HepG2 (cell line): ENCODE measurements around the gene CACNA1G. TPM values are rescaled to one million over a fixed set of nuclear protein-coding genes. Genes with fewer than 3 reads are reported as not detected.

Experiments used
- FOXO1 ChIP-seq: sonication (generic); formaldehyde crosslinking; IDR thresholded peaks from 2 replicates; pipeline ENCODE4 v1.4.0; 2020; ENCODE audit warnings: missing genetic modification reagents
- IRF1 ChIP-seq: sonication (generic); formaldehyde crosslinking; IDR thresholded peaks from 2 replicates; pipeline ENCODE4 v1.4.0; 2020; ENCODE audit warnings: low read depth, mild to moderate bottlenecking, missing genetic modification reagents
- NRL ChIP-seq: sonication (generic); formaldehyde crosslinking; IDR thresholded peaks from 2 replicates; pipeline ENCODE4 v1.5.0; 2020; ENCODE audit warnings: missing genetic modification reagents, mild to moderate bottlenecking, moderate library complexity, borderline replicate concordance
- PLRG1 ChIP-seq: fragments of 450-650 bp; conservative IDR thresholded peaks from 2 replicates; pipeline ENCODE4 v1.6.1; 2016
- RAD51 ChIP-seq: fragments of 450-650 bp; IDR thresholded peaks from 2 replicates; pipeline ENCODE4 v1.6.1; 2016; ENCODE audit warnings: borderline replicate concordance
- YEATS4 ChIP-seq: sonication (generic); formaldehyde crosslinking; IDR thresholded peaks from 2 replicates; pipeline ENCODE4 v1.4.0; 2020; ENCODE audit warnings: missing genetic modification reagents, borderline replicate concordance
- ZBTB4 ChIP-seq: sonication (generic); formaldehyde crosslinking; IDR thresholded peaks from 2 replicates; pipeline ENCODE4 v1.4.0; 2020; ENCODE audit warnings: missing genetic modification reagents, mild to moderate bottlenecking, borderline replicate concordance
- ZNF513 ChIP-seq: sonication (generic); formaldehyde crosslinking; conservative IDR thresholded peaks from 2 replicates; pipeline ENCODE4 v1.5.0; 2020; ENCODE audit warnings: missing genetic modification reagents
- ZNF567 ChIP-seq: sonication (generic); formaldehyde crosslinking; IDR thresholded peaks from 2 replicates; pipeline ENCODE4 v1.8.1; 2023; ENCODE audit warnings: mild to moderate bottlenecking, missing genetic modification reagents, borderline replicate concordance
- ZNF674 ChIP-seq: sonication (generic); formaldehyde crosslinking; IDR thresholded peaks from 2 replicates; pipeline ENCODE4 v1.5.0; 2020; ENCODE audit warnings: low read depth, mild to moderate bottlenecking, missing genetic modification reagents
- ZNF773 ChIP-seq: sonication (generic); formaldehyde crosslinking; IDR thresholded peaks from 2 replicates; pipeline ENCODE4 v1.4.0; 2020; ENCODE audit warnings: missing genetic modification reagents, borderline replicate concordance
- polyA plus RNA-seq, 8 experiments: library from polyadenylated mRNA; depleted of rRNA in 3 of 8; stranded (reverse) in 7 of 8; unstranded in 1 of 8; fragments of >200 nt; fragmentation: Illumina TruSeq in 4 of 8; extraction: Trizol in 4 of 8; gene quantifications; 2 replicates each; pipeline versions ENCODE4 v1.2.1 to v1.2.3, GENCODE V29; 2011 to 2016; ENCODE audit warnings: low read depth in 4 of 8, missing spikeins in 1 of 8, mixed read lengths in 1 of 8; ENCODE audit not compliant: insufficient read depth in 1 of 8
- total RNA-seq, 5 experiments: library from RNA; depleted of rRNA; stranded (reverse); fragments of >200 nt; fragmentation: Illumina TruSeq; extraction: Trizol; gene quantifications; 2 replicates each; pipeline ENCODE4 v1.2.3, GENCODE V29; 2016; ENCODE audit warnings: low read depth in 1 of 5
- TF ChIP-seq, protein P1 (sequence below): sonication (generic); formaldehyde crosslinking; IDR thresholded peaks from 2 replicates; pipeline ENCODE4 v1.4.0; 2020; ENCODE audit warnings: mild to moderate bottlenecking, missing genetic modification reagents
- TF ChIP-seq, protein P2 (sequence below): IDR thresholded peaks from 2 replicates; pipeline ENCODE4 v1.6.1; 2012; ENCODE audit warnings: low read length, improper control_type of control experiment

CACNA1G gene
- total and polyA plus RNA-seq, 2 of the 13 experiments (the other 11 are each of a cell fraction or from before 2014, with no cell fraction given), result 0.02 TPM; not detected in 1

GRCh38 chr17:50517504-50518383 is 42.8 kb upstream of the CACNA1G start (continued):
- TF ChIP-seq, protein P1, sequence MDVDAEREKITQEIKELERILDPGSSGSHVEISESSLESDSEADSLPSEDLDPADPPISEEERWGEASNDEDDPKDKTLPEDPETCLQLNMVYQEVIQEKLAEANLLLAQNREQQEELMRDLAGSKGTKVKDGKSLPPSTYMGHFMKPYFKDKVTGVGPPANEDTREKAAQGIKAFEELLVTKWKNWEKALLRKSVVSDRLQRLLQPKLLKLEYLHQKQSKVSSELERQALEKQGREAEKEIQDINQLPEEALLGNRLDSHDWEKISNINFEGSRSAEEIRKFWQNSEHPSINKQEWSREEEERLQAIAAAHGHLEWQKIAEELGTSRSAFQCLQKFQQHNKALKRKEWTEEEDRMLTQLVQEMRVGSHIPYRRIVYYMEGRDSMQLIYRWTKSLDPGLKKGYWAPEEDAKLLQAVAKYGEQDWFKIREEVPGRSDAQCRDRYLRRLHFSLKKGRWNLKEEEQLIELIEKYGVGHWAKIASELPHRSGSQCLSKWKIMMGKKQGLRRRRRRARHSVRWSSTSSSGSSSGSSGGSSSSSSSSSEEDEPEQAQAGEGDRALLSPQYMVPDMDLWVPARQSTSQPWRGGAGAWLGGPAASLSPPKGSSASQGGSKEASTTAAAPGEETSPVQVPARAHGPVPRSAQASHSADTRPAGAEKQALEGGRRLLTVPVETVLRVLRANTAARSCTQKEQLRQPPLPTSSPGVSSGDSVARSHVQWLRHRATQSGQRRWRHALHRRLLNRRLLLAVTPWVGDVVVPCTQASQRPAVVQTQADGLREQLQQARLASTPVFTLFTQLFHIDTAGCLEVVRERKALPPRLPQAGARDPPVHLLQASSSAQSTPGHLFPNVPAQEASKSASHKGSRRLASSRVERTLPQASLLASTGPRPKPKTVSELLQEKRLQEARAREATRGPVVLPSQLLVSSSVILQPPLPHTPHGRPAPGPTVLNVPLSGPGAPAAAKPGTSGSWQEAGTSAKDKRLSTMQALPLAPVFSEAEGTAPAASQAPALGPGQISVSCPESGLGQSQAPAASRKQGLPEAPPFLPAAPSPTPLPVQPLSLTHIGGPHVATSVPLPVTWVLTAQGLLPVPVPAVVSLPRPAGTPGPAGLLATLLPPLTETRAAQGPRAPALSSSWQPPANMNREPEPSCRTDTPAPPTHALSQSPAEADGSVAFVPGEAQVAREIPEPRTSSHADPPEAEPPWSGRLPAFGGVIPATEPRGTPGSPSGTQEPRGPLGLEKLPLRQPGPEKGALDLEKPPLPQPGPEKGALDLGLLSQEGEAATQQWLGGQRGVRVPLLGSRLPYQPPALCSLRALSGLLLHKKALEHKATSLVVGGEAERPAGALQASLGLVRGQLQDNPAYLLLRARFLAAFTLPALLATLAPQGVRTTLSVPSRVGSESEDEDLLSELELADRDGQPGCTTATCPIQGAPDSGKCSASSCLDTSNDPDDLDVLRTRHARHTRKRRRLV (CRISPR knock-in tag), result no peak
- TF ChIP-seq ZBTB4 (0 out of 2 replicates have a peak, but pooled peaks have one; percentile 46), YEATS4 (no peak), RAD51 (no peak), PLRG1 (no peak), IRF1 (CRISPR knock-in tag) (no peak), ZNF567 (CRISPR knock-in tag) (0 out of 2 replicates have a peak, but pooled peaks have one; percentile 69), ZNF773 (no peak), ZNF513 (no peak), NRL (peak; percentile 4; the same call in 1 of the 2 replicates), FOXO1 (no peak), ZNF674 (CRISPR knock-in tag) (no peak)
- TF ChIP-seq, protein P2, sequence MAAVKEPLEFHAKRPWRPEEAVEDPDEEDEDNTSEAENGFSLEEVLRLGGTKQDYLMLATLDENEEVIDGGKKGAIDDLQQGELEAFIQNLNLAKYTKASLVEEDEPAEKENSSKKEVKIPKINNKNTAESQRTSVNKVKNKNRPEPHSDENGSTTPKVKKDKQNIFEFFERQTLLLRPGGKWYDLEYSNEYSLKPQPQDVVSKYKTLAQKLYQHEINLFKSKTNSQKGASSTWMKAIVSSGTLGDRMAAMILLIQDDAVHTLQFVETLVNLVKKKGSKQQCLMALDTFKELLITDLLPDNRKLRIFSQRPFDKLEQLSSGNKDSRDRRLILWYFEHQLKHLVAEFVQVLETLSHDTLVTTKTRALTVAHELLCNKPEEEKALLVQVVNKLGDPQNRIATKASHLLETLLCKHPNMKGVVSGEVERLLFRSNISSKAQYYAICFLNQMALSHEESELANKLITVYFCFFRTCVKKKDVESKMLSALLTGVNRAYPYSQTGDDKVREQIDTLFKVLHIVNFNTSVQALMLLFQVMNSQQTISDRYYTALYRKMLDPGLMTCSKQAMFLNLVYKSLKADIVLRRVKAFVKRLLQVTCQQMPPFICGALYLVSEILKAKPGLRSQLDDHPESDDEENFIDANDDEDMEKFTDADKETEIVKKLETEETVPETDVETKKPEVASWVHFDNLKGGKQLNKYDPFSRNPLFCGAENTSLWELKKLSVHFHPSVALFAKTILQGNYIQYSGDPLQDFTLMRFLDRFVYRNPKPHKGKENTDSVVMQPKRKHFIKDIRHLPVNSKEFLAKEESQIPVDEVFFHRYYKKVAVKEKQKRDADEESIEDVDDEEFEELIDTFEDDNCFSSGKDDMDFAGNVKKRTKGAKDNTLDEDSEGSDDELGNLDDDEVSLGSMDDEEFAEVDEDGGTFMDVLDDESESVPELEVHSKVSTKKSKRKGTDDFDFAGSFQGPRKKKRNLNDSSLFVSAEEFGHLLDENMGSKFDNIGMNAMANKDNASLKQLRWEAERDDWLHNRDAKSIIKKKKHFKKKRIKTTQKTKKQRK, result no peak
